Trophoblast cell (in vitro differentiated cells and primary cell): Measurements from ENCODE around the gene HOXC6.
A peak's percentile ranks its signal among the peaks of the same experiment; 100 is the strongest.

Experiments
- DNase-seq, 2 donors: peaks; one replicate each; pipeline ENCODE4 v3.0.0-alpha.2; 2016
- H2AFZ ChIP-seq: 2 replicates; pipeline ENCODE4 v1.6.1; 2013; ENCODE audit warnings: low read length, moderate library complexity, mild to moderate bottlenecking; ENCODE audit not compliant: insufficient read depth, poor library complexity
- H2AK5ac ChIP-seq: 2 replicates; pipeline ENCODE4 v1.6.1; 2013; ENCODE audit warnings: mild to moderate bottlenecking, low read length
- H2BK120ac ChIP-seq: 2 replicates; pipeline ENCODE4 v1.6.1; 2013; ENCODE audit warnings: low read length, mild to moderate bottlenecking, moderate library complexity; ENCODE audit not compliant: insufficient read depth, poor library complexity
- H2BK12ac ChIP-seq: 2 replicates; pipeline ENCODE4 v1.6.1; 2013; ENCODE audit warnings: mild to moderate bottlenecking, low read length, moderate library complexity
- H2BK5ac ChIP-seq: 2 replicates; pipeline ENCODE4 v1.6.1; 2013; ENCODE audit warnings: low read length, low read depth, moderate library complexity, mild to moderate bottlenecking; ENCODE audit not compliant: poor library complexity
- H3K14ac ChIP-seq: 2 replicates; pipeline ENCODE4 v1.6.1; 2013; ENCODE audit warnings: mild to moderate bottlenecking, low read length
- H3K18ac ChIP-seq: 2 replicates; pipeline ENCODE4 v1.6.1; 2013; ENCODE audit warnings: mild to moderate bottlenecking, low read length
- H3K23ac ChIP-seq: 2 replicates; pipeline ENCODE4 v1.6.1; 2013; ENCODE audit warnings: low read length
- H3K27ac ChIP-seq: 2 replicates; pipeline ENCODE4 v1.5.1; 2013; ENCODE audit warnings: low read depth, mild to moderate bottlenecking, inconsistent platforms, low read length, moderate library complexity
- H3K27me3 ChIP-seq: 2 replicates; pipeline ENCODE4 v1.6.1; 2013; ENCODE audit warnings: inconsistent platforms, mild to moderate bottlenecking, low read length, moderate library complexity; ENCODE audit not compliant: insufficient read depth
- H3K36me3 ChIP-seq, 2 experiments: 1 replicate in 1 of 2; 2 replicates in 1 of 2; pipeline ENCODE4 v1.6.1; 2013; ENCODE audit warnings: low read length in 2 of 2, mild to moderate bottlenecking in 2 of 2, moderate library complexity in 1 of 2; ENCODE audit not compliant: insufficient read depth in 2 of 2, control insufficient read depth in 1 of 2
- H3K4ac ChIP-seq: 2 replicates; pipeline ENCODE4 v1.6.1; 2013; ENCODE audit warnings: low read depth, mild to moderate bottlenecking, low read length, moderate library complexity
- H3K4me1 ChIP-seq, 2 experiments: 1 replicate in 1 of 2; 2 replicates in 1 of 2; pipeline ENCODE4 v1.6.1; 2013; ENCODE audit warnings: low read length in 2 of 2, mild to moderate bottlenecking in 2 of 2, moderate library complexity in 1 of 2; ENCODE audit not compliant: insufficient read depth in 2 of 2, control insufficient read depth in 1 of 2
- H3K4me2 ChIP-seq: 2 replicates; pipeline ENCODE4 v1.6.1; 2013; ENCODE audit warnings: inconsistent platforms, mild to moderate bottlenecking, low read length, moderate library complexity
- H3K4me3 ChIP-seq: 2 replicates; pipeline ENCODE4 v1.5.1; 2013; ENCODE audit warnings: mild to moderate bottlenecking, low read depth, low read length, inconsistent platforms
- H3K79me1 ChIP-seq: one replicate; pipeline ENCODE4 v1.6.1; 2013; ENCODE audit warnings: low read length
- H3K79me2 ChIP-seq: 2 replicates; pipeline ENCODE4 v1.6.1; 2013; ENCODE audit warnings: low read length, mild to moderate bottlenecking; ENCODE audit not compliant: control insufficient read depth, insufficient read depth, poor library complexity
- H3K9ac ChIP-seq: 2 replicates; pipeline ENCODE4 v1.6.1; 2013; ENCODE audit warnings: mild to moderate bottlenecking, low read length
- H3K9me3 ChIP-seq: 2 replicates; pipeline ENCODE4 v1.6.1; 2013; ENCODE audit warnings: low read depth, mild to moderate bottlenecking, control low read depth, inconsistent platforms, low read length; ENCODE audit not compliant: insufficient read depth
- H4K12ac ChIP-seq: 2 replicates; pipeline ENCODE4 v1.6.1; 2013; ENCODE audit warnings: low read depth, mild to moderate bottlenecking, low read length, moderate library complexity
- H4K8ac ChIP-seq: 2 replicates; pipeline ENCODE4 v1.6.1; 2013; ENCODE audit warnings: low read depth, mild to moderate bottlenecking, low read length, moderate library complexity
- H4K91ac ChIP-seq: one replicate; pipeline ENCODE4 v1.6.1; 2013; ENCODE audit warnings: low read depth, mild to moderate bottlenecking, low read length, moderate library complexity
- WGBS: extraction: QIAGEN DNeasy Blood & Tissue Kit; methylation state at CpG from one replicate; pipeline ENCODE4 v1.1.7; 2013; ENCODE audit warnings: missing lambda C conversion rate; ENCODE audit not compliant: insufficient read length, insufficient coverage; ENCODE audit errors: extremely low coverage; 5-methylcytosine and 5-hydroxymethylcytosine counted together

The HOXC6 gene

DNA sequence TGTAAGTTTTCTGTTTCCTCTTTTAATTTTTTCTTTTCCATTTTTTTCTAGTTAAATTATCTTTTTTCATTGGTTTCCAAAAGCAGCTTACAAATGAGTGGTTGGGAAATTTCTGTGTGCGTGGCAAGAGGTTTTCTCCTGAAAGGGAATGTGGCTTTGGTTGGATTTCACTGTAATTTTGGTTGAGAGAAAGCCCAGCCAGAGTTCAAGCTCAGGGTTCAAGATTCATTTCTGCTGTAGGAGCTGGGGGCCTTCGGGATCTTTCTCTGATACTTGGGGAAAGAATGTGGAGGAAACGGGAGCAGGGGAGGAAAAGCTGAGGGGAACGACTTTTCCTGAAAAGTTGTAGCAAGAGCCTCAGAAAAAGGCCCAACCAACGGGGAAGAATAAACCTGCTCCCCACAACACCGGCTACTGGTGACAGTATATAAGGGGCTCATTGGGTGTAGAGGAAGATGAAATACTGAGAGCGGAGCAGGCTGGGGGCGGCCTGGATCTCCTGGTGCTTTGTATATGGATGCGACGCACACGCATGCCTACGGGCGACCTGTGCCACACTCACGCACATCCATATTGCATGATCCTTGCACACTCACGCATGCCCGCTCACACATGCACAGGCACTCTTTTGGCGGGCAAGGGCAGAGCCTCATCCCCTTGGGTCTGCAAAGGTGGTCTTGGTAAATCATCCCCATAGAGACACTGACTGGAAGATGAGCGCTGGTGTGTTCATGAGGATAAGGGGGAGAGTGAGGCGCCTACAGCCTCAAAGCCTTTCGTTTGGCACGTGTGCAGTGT lies 41.4 kb upstream of the HOXC6 start:
- H3K27ac ChIP-seq, result no peak overlapping the region
- no peak overlapping the region for H2BK120ac ChIP-seq
- no peak overlapping the region for H3K9ac ChIP-seq
- H3K9me3 ChIP-seq, result peaks cover 31% of the 10 kb centered on the region
- no peak overlapping the region for H3K4ac ChIP-seq
- H2BK12ac ChIP-seq, result no peak overlapping the region
- H3K4me1 ChIP-seq, result peaks cover 0 to 2% of the 10 kb centered on the region in 2 experiments
- no peak overlapping the region for H2AK5ac ChIP-seq
- H4K8ac ChIP-seq, result no peak overlapping the region
- no CpG with 5 or more reads among the region's 21 CpGs for WGBS
- H3K23ac ChIP-seq, result no peak overlapping the region
- H2AFZ ChIP-seq, result no peak overlapping the region
- no peaks in the 10 kb centered on the region for H3K79me2 ChIP-seq
- no peak overlapping the region for H3K14ac ChIP-seq
- H3K4me3 ChIP-seq, result no peak overlapping the region
- H3K79me1 ChIP-seq, result no peaks in the 10 kb centered on the region
- no peak overlapping the region for H3K4me2 ChIP-seq
- H4K12ac ChIP-seq, result no peak overlapping the region
- no peaks in the 10 kb centered on the region for H3K36me3 ChIP-seq
- no peak for DNase-seq
- H3K18ac ChIP-seq, result no peak overlapping the region
- H3K27me3 ChIP-seq, result peaks cover 93% of the 10 kb centered on the region
- no peak overlapping the region for H4K91ac ChIP-seq
- H2BK5ac ChIP-seq, result no peak overlapping the region

DNA sequence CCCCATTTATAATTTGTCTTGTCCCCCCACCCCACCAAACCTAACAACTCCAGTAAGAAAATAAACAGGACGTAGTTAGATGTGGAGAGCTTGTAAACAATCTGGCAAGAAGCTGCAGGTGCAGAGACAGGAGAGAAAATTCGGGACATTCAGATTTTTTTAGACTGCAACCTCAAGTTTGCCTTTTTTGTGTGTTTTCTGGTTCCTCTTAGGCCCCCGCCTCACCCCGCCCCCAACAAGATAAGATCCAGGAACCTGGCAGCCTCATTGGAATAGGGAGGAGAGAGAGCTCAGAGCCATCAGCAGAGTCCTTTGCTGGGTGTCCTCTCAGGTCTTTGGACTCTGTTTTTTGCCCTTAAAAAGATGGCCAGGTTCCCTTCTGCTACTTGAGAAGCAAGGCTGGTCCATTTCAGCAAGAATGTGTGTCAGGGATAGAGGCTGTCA lies 40.4 kb upstream of the HOXC6 start:
- WGBS, result no CpG with 5 or more reads among the region's 4 CpGs

DNA sequence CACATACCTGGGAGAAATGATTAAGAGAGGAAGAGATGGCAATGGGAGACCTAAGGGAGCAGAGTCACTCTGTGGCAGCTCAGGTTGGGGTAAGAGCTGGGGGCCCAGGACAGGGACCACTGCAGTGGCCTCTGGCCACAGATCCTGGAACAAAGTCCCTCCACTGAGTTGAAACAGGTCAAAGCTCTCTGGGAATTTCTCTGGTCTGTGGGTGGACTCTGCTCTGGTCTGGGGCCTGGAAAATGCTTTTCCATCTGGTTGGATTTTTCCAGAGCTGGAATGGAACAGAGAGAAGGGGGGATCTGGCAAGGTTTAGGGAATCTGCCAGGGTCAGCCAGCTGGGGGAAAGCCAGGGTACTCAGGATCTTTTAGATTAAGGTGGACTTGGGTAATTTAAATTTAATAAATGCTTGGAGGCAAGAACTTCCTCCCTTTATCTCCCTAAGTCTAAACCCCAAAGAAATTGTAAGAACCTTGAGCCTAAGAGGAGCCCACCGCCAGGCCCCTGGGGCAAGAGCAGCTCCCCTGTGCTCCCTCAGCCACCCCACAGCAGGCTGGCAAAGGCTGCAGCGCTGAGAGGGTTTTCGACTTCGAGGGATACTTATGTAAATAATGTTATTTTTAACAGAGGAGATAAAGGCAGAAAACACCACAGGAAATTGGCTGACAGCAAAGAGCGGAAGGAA lies 39.6 kb upstream of the HOXC6 start:
- H2AK5ac ChIP-seq, result no peak overlapping the region
- no peaks in the 10 kb centered on the region for H3K79me1 ChIP-seq
- H3K9me3 ChIP-seq, result peaks cover 25% of the 10 kb centered on the region
- no peak overlapping the region for H2BK120ac ChIP-seq
- H3K36me3 ChIP-seq, result no peaks in the 10 kb centered on the region
- H2BK5ac ChIP-seq, result no peak overlapping the region
- H3K4me1 ChIP-seq, result peaks cover 0 to 2% of the 10 kb centered on the region in 2 experiments
- no peak overlapping the region for H4K91ac ChIP-seq
- H3K18ac ChIP-seq, result no peak overlapping the region
- H2BK12ac ChIP-seq, result no peak overlapping the region
- no CpG with 5 or more reads among the region's 5 CpGs for WGBS
- no peak overlapping the region for H3K4ac ChIP-seq
- no peak overlapping the region for H3K23ac ChIP-seq
- no peaks in the 10 kb centered on the region for H3K79me2 ChIP-seq
- no peak overlapping the region for H4K8ac ChIP-seq
- H3K4me2 ChIP-seq, result no peak overlapping the region
- no peak overlapping the region for H3K4me3 ChIP-seq
- no peak overlapping the region for H3K9ac ChIP-seq
- H2AFZ ChIP-seq, result no peak overlapping the region
- H4K12ac ChIP-seq, result no peak overlapping the region
- H3K14ac ChIP-seq, result no peak overlapping the region
- peaks cover 91% of the 10 kb centered on the region for H3K27me3 ChIP-seq
- DNase-seq, result no peak
- no peak overlapping the region for H3K27ac ChIP-seq

More for the DNA sequence above, 40.4 kb upstream of the HOXC6 start:
- no peak overlapping the region for H2BK5ac ChIP-seq
- H3K4ac ChIP-seq, result no peak overlapping the region
- H3K36me3 ChIP-seq, result no peaks in the 10 kb centered on the region
- H3K14ac ChIP-seq, result no peak overlapping the region
- no peak overlapping the region for H3K18ac ChIP-seq
- no peak overlapping the region for H3K4me3 ChIP-seq
- H3K27ac ChIP-seq, result no peak overlapping the region
- no peak overlapping the region for H2BK120ac ChIP-seq
- peaks cover 28% of the 10 kb centered on the region for H3K9me3 ChIP-seq
- H2AK5ac ChIP-seq, result no peak overlapping the region
- no peaks in the 10 kb centered on the region for H3K79me1 ChIP-seq
- no peak overlapping the region for H2BK12ac ChIP-seq
- DNase-seq, result no peak
- H3K79me2 ChIP-seq, result no peaks in the 10 kb centered on the region
- no peak overlapping the region for H3K23ac ChIP-seq
- H4K91ac ChIP-seq, result no peak overlapping the region
- peaks cover 92% of the 10 kb centered on the region for H3K27me3 ChIP-seq
- H3K4me2 ChIP-seq, result no peak overlapping the region
- H3K4me1 ChIP-seq, result peaks cover 0 to 2% of the 10 kb centered on the region in 2 experiments
- H3K9ac ChIP-seq, result no peak overlapping the region
- no peak overlapping the region for H4K8ac ChIP-seq
- H2AFZ ChIP-seq, result no peak overlapping the region
- H4K12ac ChIP-seq, result no peak overlapping the region

DNA sequence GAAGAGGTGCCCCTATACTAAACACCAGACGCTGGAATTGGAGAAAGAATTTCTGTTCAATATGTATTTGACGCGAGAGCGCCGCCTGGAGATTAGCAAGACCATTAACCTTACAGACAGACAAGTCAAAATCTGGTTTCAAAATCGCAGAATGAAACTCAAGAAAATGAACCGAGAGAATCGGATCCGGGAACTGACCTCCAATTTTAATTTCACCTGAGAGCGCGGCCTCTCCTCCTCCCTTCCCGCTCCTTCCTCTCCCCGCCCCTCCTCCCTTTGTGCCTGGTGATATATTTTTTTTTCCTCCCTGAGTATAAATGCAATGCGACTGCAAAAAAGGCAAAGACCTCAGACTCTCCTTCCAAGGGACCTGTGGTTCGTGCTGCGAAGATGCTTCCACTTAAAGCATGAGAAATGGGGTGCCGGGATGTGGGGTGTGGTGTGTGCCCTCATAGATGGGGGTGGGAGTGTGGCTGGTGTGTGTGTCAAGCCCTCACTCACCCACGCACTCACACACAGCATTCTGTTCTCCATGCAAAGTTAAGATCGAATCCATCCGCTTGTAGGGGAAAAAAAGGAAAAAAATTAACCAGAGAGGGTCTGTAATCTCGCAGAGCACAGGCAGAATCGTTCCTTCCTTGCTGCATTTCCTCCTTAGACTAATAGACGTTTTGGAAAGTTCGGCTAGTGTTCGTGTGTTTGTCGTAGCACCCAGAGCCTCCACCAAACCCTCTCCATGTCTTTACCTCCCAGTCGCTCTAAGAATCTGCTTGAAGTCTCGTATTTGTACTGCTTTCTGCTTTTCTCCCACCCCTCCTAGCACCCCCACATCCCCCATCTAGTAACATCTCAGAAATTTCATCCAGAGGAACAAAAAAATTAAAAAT lies 38.8 kb upstream of the HOXC6 start:
- no peak overlapping the region for H3K23ac ChIP-seq
- no peaks in the 10 kb centered on the region for H3K36me3 ChIP-seq
- DNase-seq, result peak; percentile 43 to 78
- no peak overlapping the region for H3K4me3 ChIP-seq
- H3K79me1 ChIP-seq, result no peaks in the 10 kb centered on the region
- H3K14ac ChIP-seq, result no peak overlapping the region
- no peak overlapping the region for H2AFZ ChIP-seq
- no peak overlapping the region for H3K4me2 ChIP-seq
- H2BK12ac ChIP-seq, result no peak overlapping the region
- no peak overlapping the region for H3K27ac ChIP-seq
- no peak overlapping the region for H4K91ac ChIP-seq
- no peak overlapping the region for H2BK120ac ChIP-seq
- H3K79me2 ChIP-seq, result no peaks in the 10 kb centered on the region
- no peak overlapping the region for H3K18ac ChIP-seq
- H2BK5ac ChIP-seq, result no peak overlapping the region
- no peak overlapping the region for H2AK5ac ChIP-seq
- peaks cover 91% of the 10 kb centered on the region for H3K27me3 ChIP-seq
- no peaks in the 10 kb centered on the region for H3K4me1 ChIP-seq
- H3K4ac ChIP-seq, result no peak overlapping the region
- peaks cover 26% of the 10 kb centered on the region for H3K9me3 ChIP-seq
- H4K12ac ChIP-seq, result no peak overlapping the region
- no peak overlapping the region for H4K8ac ChIP-seq
- WGBS, result no CpG with 5 or more reads among the region's 28 CpGs
- H3K9ac ChIP-seq, result no peak overlapping the region
